ENCODE measurements around the gene PIP5K1B. TPM values are rescaled to one million over a fixed set of nuclear protein-coding genes. Genes with fewer than 3 reads are reported as not detected.
A peak's percentile ranks its signal among the peaks of the same experiment; 100 is the strongest.

The PIP5K1B gene
- total and polyA plus RNA-seq, 2 of the 13 experiments (the other 11 are each of a cell fraction or from before 2014, with no cell fraction given): 15.8 to 17.5 TPM

DNA sequence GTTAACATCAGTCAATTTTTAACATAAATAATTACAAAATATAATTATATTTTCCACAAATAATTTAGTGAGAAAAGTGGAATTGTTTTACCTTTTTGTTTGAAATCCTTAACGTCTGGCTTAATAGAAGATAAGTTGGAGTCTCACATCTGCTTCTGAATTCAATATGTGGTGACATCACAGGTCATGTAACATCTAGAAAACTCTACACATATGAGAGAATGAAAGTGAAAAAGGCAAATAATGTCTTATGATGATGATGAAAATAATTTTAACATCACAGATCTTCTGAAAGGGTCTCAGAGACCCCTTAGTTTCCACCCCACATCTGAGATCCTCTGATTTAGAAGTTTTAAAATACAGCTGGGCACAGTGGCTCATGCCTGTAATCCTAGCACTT is 227.4 kb downstream of the PIP5K1B start:
- 100% methylated on average over 1 of the region's 1 CpG for WGBS (ENCODE audit: low lambda C conversion rate)
- Histone ChIP-seq H2AFZ (ENCODE audit: low read length) (no peak overlapping the region), H3K4me2 (ENCODE audit: low read depth, low read length) (no peak overlapping the region), H3K27me3 (ENCODE audit: control insufficient read depth in 1 of 2, insufficient read depth in 2 of 2, low read length in 2 of 2) (no peaks in the 10 kb centered on the region), H4K20me1 (ENCODE audit: insufficient read depth, low read length) (no peaks in the 10 kb centered on the region), H3K79me2 (ENCODE audit: insufficient read depth, low read length) (no peaks in the 10 kb centered on the region), H3K4me1 (ENCODE audit: insufficient read depth, low read length) (no peaks in the 10 kb centered on the region), H3K27ac (ENCODE audit: extremely low read length, insufficient read depth, low read length) (no peak overlapping the region), H3K4me3 (replicated peaks in 1 of 3; ENCODE audit: insufficient read depth in 1 of 3, low read depth in 2 of 3, low read length in 3 of 3) (no peak overlapping the region), H3K9ac (ENCODE audit: insufficient read depth, low read depth, low read length) (no peak overlapping the region), H3K9me3 (ENCODE audit: low read length) (no peaks in the 10 kb centered on the region), H3K36me3 (replicated peaks in 1 of 2; ENCODE audit: control insufficient read depth in 1 of 2, insufficient read depth in 2 of 2, low read length in 2 of 2) (peaks cover 1 to 14% of the 10 kb centered on the region in 2 experiments; a peak in 3 of 5 replicates)
- intact Hi-C loops (cut with micrococcal nuclease; ENCODE audit: unreplicated experiment): no loop called here
- in situ Hi-C loops (cut with HindIII; ENCODE audit: extremely low pct_ligation_motif_present, low pct_unique_long_range_greater_than_20kb): no loop called here
- BruUV-seq (replicated peaks): no TSS peak
- DNase-seq (ENCODE audit: low spot score) (no peak), ATAC-seq (no peak), FAIRE-seq (no peak)
- ChIA-PET POLR2A (no interaction called here), CTCF (ENCODE audit: low intra/inter-chr PET ratio, low total read pairs) (no interaction called here)
- TF ChIP-seq MIER3 (CRISPR knock-in tag; IDR thresholded peaks at IDR 0.05; ENCODE audit: borderline replicate concordance) (no peak), CREB1 (IDR thresholded peaks at IDR 0.05) (0 out of 2 replicates have a peak, but pooled peaks have one; percentile 34), CREB1 (CRISPR knock-in tag; IDR thresholded peaks at IDR 0.05) (no peak)

DNA sequence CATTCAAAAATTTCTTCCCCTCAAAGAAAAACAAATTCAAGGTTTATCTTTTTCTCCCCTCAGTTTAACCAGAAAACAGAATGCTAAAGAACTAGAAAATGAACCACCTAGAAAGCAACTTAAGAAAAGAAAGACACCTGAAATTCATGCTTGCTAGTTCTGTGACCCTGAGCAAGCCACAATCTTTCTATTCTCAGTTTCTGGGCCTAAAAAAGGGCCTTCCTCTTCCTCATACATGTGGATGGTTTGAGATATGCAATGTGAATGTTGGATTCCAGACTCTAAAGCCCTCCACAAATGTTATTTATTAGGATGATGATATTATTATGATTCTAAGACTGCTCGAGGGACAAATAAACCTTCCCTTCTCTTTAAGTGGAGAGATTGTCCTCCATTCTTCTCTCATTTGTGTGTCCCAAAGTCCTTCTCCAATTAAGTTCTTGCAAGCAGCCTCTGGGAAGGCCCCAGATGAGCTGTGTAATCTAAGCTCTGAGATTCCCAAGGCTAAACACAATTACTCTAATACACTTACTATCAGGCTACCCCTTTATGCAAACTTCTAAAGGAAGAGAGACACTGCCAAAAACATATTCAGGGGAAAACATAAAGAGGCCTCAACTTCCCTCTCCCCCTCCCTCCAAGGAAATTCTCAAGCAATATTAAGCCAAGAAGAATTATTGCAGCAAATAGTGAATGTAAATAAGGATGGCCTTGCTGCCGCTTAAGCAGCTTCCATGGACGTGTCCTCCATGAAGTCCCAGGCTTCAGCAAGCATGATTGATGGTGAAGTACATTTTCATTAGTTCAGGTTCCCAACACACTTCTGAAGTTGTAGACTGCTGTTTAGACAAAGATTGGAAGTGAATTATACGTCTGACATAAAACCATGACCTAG is 228.6 kb downstream of the PIP5K1B start:
- in situ Hi-C loops (cut with HindIII; ENCODE audit: extremely low pct_ligation_motif_present, low pct_unique_long_range_greater_than_20kb): no loop called here
- no peaks in the 10 kb centered on the region for H3K79me2 ChIP-seq (ENCODE audit: insufficient read depth, low read length)
- no peaks in the 10 kb centered on the region for H3K27me3 ChIP-seq (ENCODE audit: control insufficient read depth in 1 of 2, insufficient read depth in 2 of 2, low read length in 2 of 2)
- H3K4me3 ChIP-seq (replicated peaks in 1 of 3; ENCODE audit: insufficient read depth in 1 of 3, low read depth in 2 of 3, low read length in 3 of 3): no peak overlapping the region
- FAIRE-seq: no peak
- WGBS (ENCODE audit: low lambda C conversion rate): 93% methylated on average over 4 of the region's 4 CpGs
- intact Hi-C loops (cut with micrococcal nuclease; ENCODE audit: unreplicated experiment): no loop called here
- H3K27ac ChIP-seq (ENCODE audit: extremely low read length, insufficient read depth, low read length): no peak overlapping the region
- H4K20me1 ChIP-seq (ENCODE audit: insufficient read depth, low read length): no peaks in the 10 kb centered on the region
- ATAC-seq: no peak
- TF ChIP-seq SOX6 (IDR thresholded peaks at IDR 0.05): no peak
- no peak for TF ChIP-seq SOX6 (CRISPR knock-in tag; IDR thresholded peaks at IDR 0.05)
- TF ChIP-seq ZNF30 (CRISPR knock-in tag; IDR thresholded peaks at IDR 0.05): no peak
- no peak for TF ChIP-seq ZNF570 (CRISPR knock-in tag; IDR thresholded peaks at IDR 0.05; ENCODE audit: borderline replicate concordance)
- TF ChIP-seq HNF4G (IDR thresholded peaks at IDR 0.05; ENCODE audit: borderline replicate concordance, low read depth, low read length): no peak
- no peak for TF ChIP-seq HNF4G (CRISPR knock-in tag; IDR thresholded peaks at IDR 0.05; ENCODE audit: borderline replicate concordance, low read depth)
- no peak for TF ChIP-seq CREM (IDR thresholded peaks at IDR 0.05)
- TF ChIP-seq CREM (CRISPR knock-in tag; IDR thresholded peaks at IDR 0.05): no peak
- TF ChIP-seq, protein P1, sequence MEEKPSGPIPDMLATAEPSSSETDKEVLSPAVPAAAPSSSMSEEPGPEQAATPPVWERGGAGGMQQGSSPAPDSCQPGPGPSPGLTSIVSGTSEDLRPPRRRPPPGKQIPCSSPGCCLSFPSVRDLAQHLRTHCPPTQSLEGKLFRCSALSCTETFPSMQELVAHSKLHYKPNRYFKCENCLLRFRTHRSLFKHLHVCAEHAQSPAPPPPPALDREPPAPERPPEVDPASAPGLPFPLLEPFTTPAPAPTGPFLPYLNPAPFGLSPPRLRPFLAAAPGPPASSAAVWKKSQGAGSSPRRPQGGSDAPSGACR (CRISPR knock-in tag; IDR thresholded peaks at IDR 0.05): no peak
- TF ChIP-seq SRSF9 (IDR thresholded peaks at IDR 0.05; ENCODE audit: borderline replicate concordance, insufficient read depth, low read depth, low read length, poor library complexity, severe bottlenecking): no peak
- TF ChIP-seq KMT2B (CRISPR knock-in tag; IDR thresholded peaks at IDR 0.05): no peak
- no peak for TF ChIP-seq JUNB (CRISPR knock-in tag; IDR thresholded peaks at IDR 0.05; ENCODE audit: borderline replicate concordance)
- TF ChIP-seq SETDB1 (CRISPR knock-in tag; IDR thresholded peaks at IDR 0.05; ENCODE audit: borderline replicate concordance): no peak
- peaks cover 3 to 17% of the 10 kb centered on the region in 2 experiments for H3K36me3 ChIP-seq (replicated peaks in 1 of 2; ENCODE audit: control insufficient read depth in 1 of 2, insufficient read depth in 2 of 2, low read length in 2 of 2)
- ChIA-PET POLR2A (no interaction called here), CTCF (ENCODE audit: low intra/inter-chr PET ratio, low total read pairs) (no interaction called here)
- H3K4me2 ChIP-seq (ENCODE audit: low read depth, low read length): no peak overlapping the region
- H3K9me3 ChIP-seq (ENCODE audit: low read length): no peaks in the 10 kb centered on the region
- DNase-seq (ENCODE audit: low spot score): no peak
- H3K4me1 ChIP-seq (ENCODE audit: insufficient read depth, low read length): no peaks in the 10 kb centered on the region
- no peak overlapping the region for H3K9ac ChIP-seq (ENCODE audit: insufficient read depth, low read depth, low read length)
- BruUV-seq (replicated peaks): no TSS peak
- H2AFZ ChIP-seq (ENCODE audit: low read length): no peak overlapping the region
